ENCODE results near the gene TPSB2. TPM values are rescaled to one million over a fixed set of nuclear protein-coding genes. Genes with fewer than 3 reads are reported as not detected.

Gene TPSB2
- total RNA-seq, 1 experiment from 2014 or later = 0.44 TPM

DNA sequence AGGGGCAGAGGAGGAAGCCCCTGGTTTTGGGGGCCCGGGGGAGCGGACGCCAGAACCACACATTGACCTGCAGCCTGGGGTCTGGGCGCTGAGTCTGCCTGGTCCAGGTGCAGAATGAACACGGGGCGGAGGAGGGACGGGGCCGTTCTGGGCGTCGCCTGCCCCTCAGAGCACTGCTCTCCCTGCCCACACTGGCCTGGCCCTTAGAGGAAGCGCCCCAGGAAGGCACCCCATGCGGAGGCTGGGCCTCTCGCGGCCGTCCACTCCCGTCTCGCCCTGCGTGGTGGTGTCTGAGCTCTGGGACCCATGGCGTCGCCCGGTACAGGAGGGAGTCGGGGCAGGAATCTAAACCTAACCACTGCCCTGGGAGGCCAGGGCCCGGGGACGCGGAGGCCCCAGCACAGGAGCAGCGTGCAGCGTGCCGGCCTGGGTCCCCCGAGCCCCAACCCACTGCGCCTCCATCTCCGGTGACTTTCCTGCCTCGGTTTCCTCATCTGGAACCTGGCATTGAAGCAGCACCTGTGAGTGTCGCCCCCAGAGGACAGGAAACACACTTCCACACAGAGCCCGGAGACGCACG is 30.2 kb upstream of the TPSB2 start (continued):
- TF ChIP-seq ARID4B (CRISPR knock-in tag; IDR thresholded peaks at IDR 0.05; ENCODE audit: borderline replicate concordance) (no peak), MAX (CRISPR knock-in tag; IDR thresholded peaks at IDR 0.05) (no peak)

GRCh38 chr16:1259760-1260068 is 29.7 kb upstream of the TPSB2 start:
- H3K36me3 Mint-ChIP-seq = peaks cover 6% of the 10 kb centered on the region; the same call in 1 of the 2 replicates
- TF ChIP-seq MYBL2 (CRISPR knock-in tag; IDR thresholded peaks at IDR 0.05) (no peak), ZBTB21 (CRISPR knock-in tag; IDR thresholded peaks at IDR 0.05; ENCODE audit: borderline replicate concordance) (no peak), ELF4 (CRISPR knock-in tag; IDR thresholded peaks at IDR 0.05; ENCODE audit: low read depth) (no peak), GABPB1 (CRISPR knock-in tag; IDR thresholded peaks at IDR 0.05) (no peak), KAT7 (CRISPR knock-in tag; IDR thresholded peaks at IDR 0.05; ENCODE audit: borderline replicate concordance) (no peak), TEAD4 (CRISPR knock-in tag; IDR thresholded peaks at IDR 0.05) (no peak), CDX4 (CRISPR knock-in tag; IDR thresholded peaks at IDR 0.05; ENCODE audit: borderline replicate concordance) (no peak), ZNF423 (CRISPR knock-in tag; IDR thresholded peaks at IDR 0.05) (no peak), IRF2 (CRISPR knock-in tag; IDR thresholded peaks at IDR 0.05; ENCODE audit: borderline replicate concordance, low read depth) (no peak), USF2 (CRISPR knock-in tag; IDR thresholded peaks at IDR 0.05) (no peak), ETV6 (CRISPR knock-in tag; IDR thresholded peaks at IDR 0.05) (no peak), ZNF232 (CRISPR knock-in tag; IDR thresholded peaks at IDR 0.05) (no peak), FOXP1 (CRISPR knock-in tag; IDR thresholded peaks at IDR 0.05; ENCODE audit: borderline replicate concordance) (no peak), RORB (CRISPR knock-in tag; IDR thresholded peaks at IDR 0.05) (no peak), NFATC4 (CRISPR knock-in tag; IDR thresholded peaks at IDR 0.05) (no peak)
- TF ChIP-seq, protein P1, sequence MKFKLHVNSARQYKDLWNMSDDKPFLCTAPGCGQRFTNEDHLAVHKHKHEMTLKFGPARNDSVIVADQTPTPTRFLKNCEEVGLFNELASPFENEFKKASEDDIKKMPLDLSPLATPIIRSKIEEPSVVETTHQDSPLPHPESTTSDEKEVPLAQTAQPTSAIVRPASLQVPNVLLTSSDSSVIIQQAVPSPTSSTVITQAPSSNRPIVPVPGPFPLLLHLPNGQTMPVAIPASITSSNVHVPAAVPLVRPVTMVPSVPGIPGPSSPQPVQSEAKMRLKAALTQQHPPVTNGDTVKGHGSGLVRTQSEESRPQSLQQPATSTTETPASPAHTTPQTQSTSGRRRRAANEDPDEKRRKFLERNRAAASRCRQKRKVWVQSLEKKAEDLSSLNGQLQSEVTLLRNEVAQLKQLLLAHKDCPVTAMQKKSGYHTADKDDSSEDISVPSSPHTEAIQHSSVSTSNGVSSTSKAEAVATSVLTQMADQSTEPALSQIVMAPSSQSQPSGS (CRISPR knock-in tag; IDR thresholded peaks at IDR 0.05; ENCODE audit: borderline replicate concordance, low read depth) = no peak
- TF ChIP-seq, protein P2, sequence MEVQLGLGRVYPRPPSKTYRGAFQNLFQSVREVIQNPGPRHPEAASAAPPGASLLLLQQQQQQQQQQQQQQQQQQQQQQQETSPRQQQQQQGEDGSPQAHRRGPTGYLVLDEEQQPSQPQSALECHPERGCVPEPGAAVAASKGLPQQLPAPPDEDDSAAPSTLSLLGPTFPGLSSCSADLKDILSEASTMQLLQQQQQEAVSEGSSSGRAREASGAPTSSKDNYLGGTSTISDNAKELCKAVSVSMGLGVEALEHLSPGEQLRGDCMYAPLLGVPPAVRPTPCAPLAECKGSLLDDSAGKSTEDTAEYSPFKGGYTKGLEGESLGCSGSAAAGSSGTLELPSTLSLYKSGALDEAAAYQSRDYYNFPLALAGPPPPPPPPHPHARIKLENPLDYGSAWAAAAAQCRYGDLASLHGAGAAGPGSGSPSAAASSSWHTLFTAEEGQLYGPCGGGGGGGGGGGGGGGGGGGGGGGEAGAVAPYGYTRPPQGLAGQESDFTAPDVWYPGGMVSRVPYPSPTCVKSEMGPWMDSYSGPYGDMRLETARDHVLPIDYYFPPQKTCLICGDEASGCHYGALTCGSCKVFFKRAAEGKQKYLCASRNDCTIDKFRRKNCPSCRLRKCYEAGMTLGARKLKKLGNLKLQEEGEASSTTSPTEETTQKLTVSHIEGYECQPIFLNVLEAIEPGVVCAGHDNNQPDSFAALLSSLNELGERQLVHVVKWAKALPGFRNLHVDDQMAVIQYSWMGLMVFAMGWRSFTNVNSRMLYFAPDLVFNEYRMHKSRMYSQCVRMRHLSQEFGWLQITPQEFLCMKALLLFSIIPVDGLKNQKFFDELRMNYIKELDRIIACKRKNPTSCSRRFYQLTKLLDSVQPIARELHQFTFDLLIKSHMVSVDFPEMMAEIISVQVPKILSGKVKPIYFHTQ (CRISPR knock-in tag; IDR thresholded peaks at IDR 0.05) = no peak
- TF ChIP-seq, protein P3, sequence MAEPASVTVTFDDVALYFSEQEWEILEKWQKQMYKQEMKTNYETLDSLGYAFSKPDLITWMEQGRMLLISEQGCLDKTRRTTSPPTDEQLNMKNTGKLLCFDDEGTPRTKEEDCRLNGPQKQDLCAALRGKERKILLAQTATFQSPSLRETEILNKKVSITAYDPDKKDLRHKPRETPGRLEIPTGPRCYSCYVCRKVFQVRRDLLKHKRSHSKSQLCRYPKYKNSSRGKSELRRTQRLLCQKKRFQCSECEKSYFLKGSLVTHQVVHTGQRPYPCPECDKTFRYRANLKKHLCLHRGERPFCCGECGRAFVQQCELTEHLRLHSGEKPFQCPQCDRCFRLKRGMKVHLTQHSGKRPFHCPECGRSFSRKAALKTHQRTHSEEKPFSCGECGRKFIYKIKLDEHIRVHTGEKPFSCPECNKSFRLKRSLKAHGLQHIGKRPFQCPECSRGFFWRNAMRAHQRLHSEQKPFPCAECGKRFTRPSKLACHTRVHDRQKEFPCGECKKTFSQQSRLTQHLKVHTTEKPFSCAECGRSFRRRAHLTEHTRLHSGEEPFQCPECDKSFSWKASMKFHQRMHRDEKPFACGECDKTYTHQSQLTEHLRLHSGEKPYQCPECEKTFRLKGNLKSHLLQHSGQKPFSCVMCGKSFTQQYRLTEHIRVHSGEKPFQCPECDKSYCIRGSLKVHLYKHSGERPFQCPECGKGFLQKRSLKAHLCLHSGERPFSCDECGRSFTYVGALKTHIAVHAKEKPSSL (CRISPR knock-in tag; conservative IDR thresholded peaks at IDR 0.05) = no peak
- TF ChIP-seq, protein P4, sequence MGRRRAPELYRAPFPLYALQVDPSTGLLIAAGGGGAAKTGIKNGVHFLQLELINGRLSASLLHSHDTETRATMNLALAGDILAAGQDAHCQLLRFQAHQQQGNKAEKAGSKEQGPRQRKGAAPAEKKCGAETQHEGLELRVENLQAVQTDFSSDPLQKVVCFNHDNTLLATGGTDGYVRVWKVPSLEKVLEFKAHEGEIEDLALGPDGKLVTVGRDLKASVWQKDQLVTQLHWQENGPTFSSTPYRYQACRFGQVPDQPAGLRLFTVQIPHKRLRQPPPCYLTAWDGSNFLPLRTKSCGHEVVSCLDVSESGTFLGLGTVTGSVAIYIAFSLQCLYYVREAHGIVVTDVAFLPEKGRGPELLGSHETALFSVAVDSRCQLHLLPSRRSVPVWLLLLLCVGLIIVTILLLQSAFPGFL (CRISPR knock-in tag; IDR thresholded peaks at IDR 0.05; ENCODE audit: borderline replicate concordance) = no peak
- no peak overlapping the region for H3K27ac Mint-ChIP-seq
- H3K4me3 Mint-ChIP-seq = no peak overlapping the region
- peaks cover 5% of the 10 kb centered on the region for H3K4me1 Mint-ChIP-seq
- DNase-seq (ENCODE audit: low spot score) (no peak), ATAC-seq (no peak)
- peaks cover 28% of the 10 kb centered on the region for H3K27me3 Mint-ChIP-seq (ENCODE audit: low read depth)
- H3K9me3 Mint-ChIP-seq = peaks cover 7% of the 10 kb centered on the region
- ChIA-PET POLR2A (no interaction called here), CTCF (no interaction called here)
